OCI-LY7 (cell line): ENCODE measurements around the gene YARS2.

ENCODE experiments used
- CTCF ChIP-seq: fragments of 200-600 bp; sonication (generic); conservative IDR thresholded peaks from 2 replicates; pipeline ENCODE4 v1.5.1; 2014; ENCODE audit warnings: mild to moderate bottlenecking, antibody characterized with exemption, low read length, moderate library complexity, mixed read lengths
- EZH2phosphoT487 ChIP-seq: fragments of 200-600 bp; sonication (generic); IDR thresholded peaks from 2 replicates; pipeline ENCODE4 v1.6.1; 2018; ENCODE audit warnings: low read depth, borderline replicate concordance, mild to moderate bottlenecking, mixed run types, antibody characterized with exemption, low read length, moderate library complexity, mixed read lengths

GRCh38 chr12:32755654-32756475 lies at the start of gene YARS2:
- TF ChIP-seq CTCF (peak; percentile 99), EZH2phosphoT487 (no peak)
